Midbrain (tissue), 1 donor: Measurements from ENCODE around the gene KNL1.
"Not testable (repeated sequence)": the region's sequence is repeated elsewhere in the genome, so short reads cannot be mapped to it uniquely, and the experiment has no call there.

Experiments used
- DNase-seq: peaks from one replicate; lab custom pipeline; 2025; lab: John Stamatoyannopoulos, UW

KNL1 gene

GRCh38 chr15:40676906-40677305 is 82.9 kb downstream of the KNL1 start:
- DNase-seq: not testable (repeated sequence)

- DNase-seq: no peak
Observed at GRCh38 chr15:40680151-40680550, 86.1 kb downstream of the KNL1 start.

- not testable (repeated sequence) for DNase-seq
Observed at GRCh38 chr15:40680959-40681358, 86.9 kb downstream of the KNL1 start.

GRCh38 chr15:40684381-40684780 is 90.3 kb downstream of the KNL1 start:
- DNase-seq: no peak

GRCh38 chr15:40685376-40685775 is 91.3 kb downstream of the KNL1 start:
- DNase-seq: no peak

- no peak for DNase-seq
Observed at GRCh38 chr15:40688932-40689799, 95.1 kb downstream of the KNL1 start.

- DNase-seq: no peak
Observed at GRCh38 chr15:40691737-40692136, 97.7 kb downstream of the KNL1 start.

- DNase-seq: no peak
Observed at GRCh38 chr15:40693904-40694687, 100.0 kb downstream of the KNL1 start.

- peak; percentile 89 for DNase-seq
Observed at GRCh38 chr15:40694688-40695468, 100.8 kb downstream of the KNL1 start, which contains the start of gene RAD51. RAD51 (plus strand) TSS chr15:40695174; CDS start chr15:40698759, 3,585 bp downstream.

- DNase-seq: no peak
Observed at GRCh38 chr15:40695469-40695890, 101.4 kb downstream of the KNL1 start.

GRCh38 chr15:40696228-40696627 is 102.2 kb downstream of the KNL1 start:
- no peak for DNase-seq

GRCh38 chr15:40697916-40698315 is 103.9 kb downstream of the KNL1 start:
- no peak for DNase-seq

- no peak for DNase-seq
Observed at GRCh38 chr15:40702077-40702476, 108.0 kb downstream of the KNL1 start.

- no peak for DNase-seq
Observed at GRCh38 chr15:40706121-40706520, 112.1 kb downstream of the KNL1 start.
